HS-5 (cell line): ENCODE data around the gene IFRD1.
"Not testable (repeated sequence)": the region's sequence is repeated elsewhere in the genome, so short reads cannot be mapped to it uniquely, and the experiment has no call there.

Experiments used
- DNase-seq: peaks from one replicate; pipeline ENCODE4 v3.0.0-alpha.2; 2012; ENCODE audit warnings: low read depth

IFRD1 gene

DNA sequence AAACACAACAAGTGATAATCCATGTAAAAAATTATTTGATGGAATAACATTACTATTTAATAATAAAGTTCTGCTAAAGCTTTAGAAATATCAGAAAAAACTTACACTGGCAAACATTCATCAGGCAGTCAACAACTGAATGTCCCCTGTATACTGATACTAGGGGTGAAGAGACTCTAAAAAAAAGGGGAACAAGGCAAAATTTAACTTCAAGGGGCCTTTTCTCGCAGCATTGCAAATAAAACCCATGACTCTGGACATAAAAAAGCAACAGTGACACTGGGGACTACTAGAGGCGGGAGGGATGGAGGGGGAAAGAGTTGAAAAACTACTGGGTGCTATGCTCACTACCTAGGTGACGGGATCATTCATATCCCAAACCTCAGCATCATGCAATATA lies 5.8 kb upstream of the IFRD1 start:
- DNase-seq, result no peak

DNA sequence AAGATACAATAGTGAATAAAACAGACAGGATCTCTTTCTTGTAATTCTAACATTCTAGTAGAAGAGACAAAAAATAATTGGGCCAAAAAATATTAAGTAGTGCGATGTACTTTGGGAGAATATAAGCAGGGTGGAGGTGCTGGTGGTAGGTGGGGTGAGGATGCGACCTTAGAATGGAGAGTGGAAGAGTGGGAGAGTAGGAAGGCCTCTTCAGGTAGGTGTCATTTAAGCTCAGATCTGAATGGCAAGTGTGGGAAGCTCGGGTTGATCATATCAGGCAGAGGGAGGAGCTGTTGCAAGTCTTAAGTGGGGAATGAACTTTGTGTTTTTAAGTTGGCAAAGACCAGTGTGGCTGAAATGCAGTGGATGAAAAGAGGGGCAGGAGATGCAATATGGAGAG lies 3.8 kb upstream of the IFRD1 start:
- DNase-seq, result no peak

DNA sequence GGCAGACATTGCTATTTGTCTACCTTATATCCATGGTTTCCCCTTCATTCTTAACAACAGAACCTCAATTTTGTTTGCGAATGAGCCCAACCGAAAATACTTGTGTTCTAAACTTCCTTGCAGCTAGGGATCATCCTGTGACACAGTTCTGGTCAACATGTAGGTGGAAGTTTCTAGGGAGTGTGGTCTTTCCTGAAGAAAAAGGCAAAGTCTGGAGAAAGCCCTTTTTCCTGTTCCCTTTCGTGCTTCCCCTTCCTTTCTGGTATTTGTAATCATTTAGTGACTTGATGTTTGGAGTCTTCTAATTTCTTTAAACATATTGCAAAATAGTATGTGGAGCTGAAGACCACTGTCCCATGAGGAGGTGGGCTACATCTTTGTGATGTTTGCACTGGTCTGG lies 2.9 kb upstream of the IFRD1 start:
- no peak for DNase-seq

DNA sequence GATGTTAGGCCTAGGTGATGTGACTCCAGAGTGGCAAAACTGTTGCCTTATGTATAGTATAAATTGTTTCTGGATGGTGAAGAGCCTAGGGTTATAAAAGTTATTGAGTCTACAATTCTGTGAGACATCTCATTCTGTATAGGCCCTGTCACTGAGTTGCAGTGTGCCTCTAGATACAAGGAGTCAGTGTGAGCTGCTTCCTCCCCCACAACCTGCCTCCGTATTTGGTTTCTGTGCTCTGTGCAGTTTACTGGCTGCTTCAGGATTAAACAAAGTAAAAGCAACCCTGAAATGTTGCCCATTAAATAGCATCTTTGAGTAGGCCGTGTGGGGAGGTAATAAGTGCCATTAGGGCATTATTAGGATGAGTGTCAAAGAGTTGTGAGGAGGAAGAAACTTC lies 1.9 kb upstream of the IFRD1 start:
- DNase-seq, result no peak

DNA sequence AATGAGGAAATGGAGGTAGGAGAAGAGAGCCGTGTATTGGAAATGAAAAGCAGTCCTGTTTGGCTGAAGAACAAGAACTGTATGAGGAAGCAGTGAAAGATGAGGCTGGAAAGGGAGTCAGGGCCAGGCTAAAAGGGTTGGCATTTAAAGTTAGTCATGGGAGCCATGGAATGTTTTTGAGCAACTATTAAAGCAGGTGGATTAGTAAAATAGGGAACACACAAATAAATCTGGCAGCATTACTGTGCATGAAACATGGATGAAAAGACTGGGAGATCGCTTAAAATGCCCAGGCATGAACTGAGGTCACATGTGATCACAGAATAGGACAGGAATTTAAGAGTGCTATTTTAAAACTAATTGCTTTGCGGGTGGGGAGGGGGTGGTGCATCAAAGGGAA lies 1.4 kb upstream of the IFRD1 start:
- no peak for DNase-seq

DNA sequence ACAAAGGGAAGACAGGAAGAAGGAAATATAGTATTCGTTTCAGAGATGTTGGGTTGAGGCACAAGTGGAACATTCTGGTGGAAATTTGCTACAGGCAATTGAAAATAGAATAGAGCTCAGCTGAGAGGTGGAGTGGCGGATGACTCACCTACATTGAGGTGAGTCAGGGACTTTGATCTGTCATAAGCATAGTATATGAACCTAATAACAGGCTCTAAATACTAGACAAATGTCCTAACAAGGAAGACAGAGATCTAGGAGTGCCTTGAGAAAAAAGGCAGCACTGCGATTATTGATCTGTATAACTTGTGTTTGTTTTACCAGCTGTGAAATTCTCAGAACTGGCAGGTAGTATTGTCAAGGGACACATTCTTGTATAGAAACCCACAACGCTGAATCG lies 907 bp upstream of the IFRD1 start:
- no peak for DNase-seq

GRCh38 chr7:112450807-112451761 lies 824 bp downstream of the IFRD1 start:
- peak; percentile 80 for DNase-seq

DNA sequence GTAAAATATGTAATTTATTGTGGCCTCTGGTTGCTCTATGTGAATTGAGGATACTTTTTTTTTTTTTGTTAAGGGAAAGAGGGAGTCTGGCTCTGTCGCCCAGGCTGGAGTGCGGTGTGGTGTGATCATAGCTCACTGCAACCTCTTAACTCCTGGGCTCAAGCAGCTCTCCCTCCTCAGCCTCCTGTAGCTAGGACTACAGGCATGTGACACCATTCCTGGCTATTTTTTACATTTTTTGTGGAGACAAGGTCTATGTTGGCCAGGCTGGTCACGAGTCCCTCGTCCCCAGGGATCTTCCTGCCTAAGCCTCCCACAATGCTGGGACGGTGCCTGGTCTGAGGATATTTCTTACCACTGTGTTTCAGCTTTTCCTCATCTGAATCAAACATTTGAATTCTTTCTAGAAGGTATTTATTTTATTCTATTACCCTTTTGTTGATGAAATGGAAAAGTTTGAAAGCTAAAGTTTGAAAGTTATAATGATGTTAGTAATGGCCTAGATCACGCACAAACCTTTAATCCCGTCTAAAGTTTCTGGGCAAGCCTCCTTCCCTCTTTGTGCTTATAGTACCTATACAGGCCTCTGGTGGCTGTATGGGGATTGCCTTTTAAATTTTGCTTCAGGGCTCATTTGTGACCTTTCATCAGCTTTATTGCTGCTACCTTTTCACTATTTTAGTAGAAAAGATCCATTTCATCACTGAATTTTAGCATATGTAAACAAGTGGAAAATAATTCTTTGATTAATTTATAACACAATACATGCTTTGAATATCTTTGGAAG lies 2.0 kb downstream of the IFRD1 start:
- no peak for DNase-seq

DNA sequence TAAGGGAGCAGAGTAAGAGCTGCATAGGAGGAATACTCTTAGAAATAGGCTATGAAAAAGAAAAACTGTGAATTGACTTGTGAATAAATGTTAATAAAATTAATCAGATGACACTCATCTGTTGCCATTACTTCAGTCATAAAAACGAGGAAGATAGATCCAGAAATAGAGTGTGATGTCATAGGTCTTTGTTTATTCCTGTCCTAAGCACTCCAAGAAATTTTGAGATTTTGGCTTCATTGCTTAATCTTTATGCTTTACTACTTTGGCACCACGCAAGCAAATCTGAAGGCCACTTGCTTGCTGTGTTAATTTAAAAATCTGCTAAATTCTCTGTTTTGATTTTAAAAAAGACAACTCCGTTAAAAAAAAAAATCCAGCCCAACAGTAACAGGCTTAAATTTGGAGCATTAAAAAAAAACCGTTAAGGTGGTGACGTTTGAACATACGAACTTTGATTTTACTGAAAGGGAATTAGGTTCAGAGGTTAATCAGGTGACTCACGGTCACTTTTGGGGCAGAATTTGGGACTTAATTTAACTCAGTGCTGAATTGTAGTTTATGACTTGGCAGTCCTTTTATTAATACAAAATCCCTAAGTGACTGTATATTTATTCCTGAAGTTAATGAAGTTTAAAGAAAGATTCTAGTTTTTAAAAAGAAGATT lies 3.4 kb downstream of the IFRD1 start:
- no peak for DNase-seq

DNA sequence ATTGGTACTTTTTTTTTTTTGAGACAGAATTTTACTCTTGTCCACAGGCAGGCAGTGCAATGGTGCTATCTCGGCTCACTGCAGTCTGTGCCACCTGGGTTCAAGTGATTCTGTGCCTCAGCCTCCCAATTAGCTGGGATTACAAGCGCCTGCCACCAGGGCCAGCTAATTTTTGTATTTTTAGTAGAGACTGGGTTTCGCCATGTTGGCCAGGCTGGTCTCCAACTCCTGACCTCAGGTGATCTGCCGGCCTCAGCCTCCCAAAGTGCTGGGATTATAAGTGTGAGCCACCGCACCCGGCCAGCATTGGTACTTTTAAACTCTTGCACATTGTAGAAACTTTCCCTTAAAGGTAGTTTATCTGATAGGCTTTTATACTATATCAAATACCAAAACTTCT lies 3.9 kb downstream of the IFRD1 start:
- DNase-seq, result not testable (repeated sequence)

DNA sequence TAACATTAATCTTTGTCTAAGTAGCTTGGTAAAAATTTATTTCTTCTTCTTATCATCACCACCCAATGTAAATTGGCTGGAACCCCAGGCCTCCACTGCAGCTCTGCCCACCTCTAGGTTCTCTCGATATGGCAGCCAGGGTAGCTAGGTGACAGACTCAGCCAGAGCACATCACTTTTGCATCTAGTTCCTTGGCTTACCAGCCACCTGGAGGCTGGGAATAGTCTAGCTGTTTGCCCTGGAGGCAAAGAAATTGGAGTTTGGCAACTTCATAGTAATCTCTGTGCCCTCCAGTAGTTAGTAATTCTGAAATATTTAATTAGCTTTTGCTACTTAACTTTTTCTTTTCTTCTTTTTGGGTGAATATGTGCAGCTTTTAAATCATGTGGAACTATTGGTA lies 9.4 kb downstream of the IFRD1 start:
- DNase-seq, result no peak

- DNase-seq, result no peak
These were observed 12.0 kb downstream of the IFRD1 start for GRCh38 chr7:112462236-112462635.

GRCh38 chr7:112467867-112468266 lies 17.6 kb downstream of the IFRD1 start:
- no peak for DNase-seq

DNA sequence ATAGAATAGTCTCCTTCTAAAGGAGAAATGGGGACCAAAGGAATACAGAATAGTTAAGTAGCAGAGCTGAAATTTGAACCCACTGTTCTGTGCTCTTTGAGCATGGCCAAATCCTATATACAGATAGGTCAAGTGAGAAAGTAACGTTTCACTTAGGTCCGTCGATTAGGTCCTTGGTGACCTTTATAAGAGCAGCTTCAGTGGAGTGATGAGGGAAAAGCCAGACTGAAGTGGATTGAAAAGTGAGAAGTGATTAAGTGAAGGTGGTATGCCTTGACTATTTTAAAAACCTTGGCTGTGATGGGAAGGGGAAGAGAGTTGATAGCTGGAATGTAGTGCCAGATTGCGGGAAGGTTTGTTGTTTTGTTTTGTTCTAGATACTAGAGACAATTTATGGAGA lies 19.9 kb downstream of the IFRD1 start:
- no peak for DNase-seq

GRCh38 chr7:112476390-112477052 lies 26.3 kb downstream of the IFRD1 start:
- DNase-seq, result no peak

DNA sequence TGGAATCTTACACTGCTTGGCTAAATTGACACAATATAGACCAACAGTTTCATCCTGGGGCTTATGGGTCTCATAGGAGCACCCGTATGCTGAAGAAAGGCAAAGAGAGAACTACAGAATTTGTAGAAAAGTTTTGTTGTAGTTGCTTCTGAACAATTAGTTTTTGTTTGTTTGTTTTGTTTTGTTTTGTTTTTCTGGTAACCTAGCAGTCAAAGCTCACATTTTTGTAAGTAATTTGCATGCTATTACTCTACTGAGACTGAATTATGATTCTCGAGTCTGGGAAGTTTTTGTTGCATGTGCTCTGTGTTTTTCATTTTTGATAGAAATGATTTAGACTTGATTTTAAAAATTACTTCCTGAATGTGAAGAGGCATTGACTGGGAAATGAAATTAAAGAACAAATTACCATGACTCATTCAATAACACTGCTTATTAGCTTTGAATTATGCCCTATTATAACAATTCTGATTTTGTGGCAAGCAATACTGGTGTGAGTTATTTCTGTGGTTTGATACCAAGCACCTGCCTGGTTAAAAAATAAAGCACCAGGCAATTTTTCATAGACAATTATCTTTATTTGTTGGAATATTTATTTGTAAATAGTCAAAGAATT lies 31.0 kb downstream of the IFRD1 start:
- no peak for DNase-seq

GRCh38 chr7:112481833-112482670 lies 31.8 kb downstream of the IFRD1 start:
- peak; percentile 53 for DNase-seq

- DNase-seq, result peak; percentile 51
These were observed 34.5 kb downstream of the IFRD1 start for GRCh38 chr7:112484671-112485167.

DNA sequence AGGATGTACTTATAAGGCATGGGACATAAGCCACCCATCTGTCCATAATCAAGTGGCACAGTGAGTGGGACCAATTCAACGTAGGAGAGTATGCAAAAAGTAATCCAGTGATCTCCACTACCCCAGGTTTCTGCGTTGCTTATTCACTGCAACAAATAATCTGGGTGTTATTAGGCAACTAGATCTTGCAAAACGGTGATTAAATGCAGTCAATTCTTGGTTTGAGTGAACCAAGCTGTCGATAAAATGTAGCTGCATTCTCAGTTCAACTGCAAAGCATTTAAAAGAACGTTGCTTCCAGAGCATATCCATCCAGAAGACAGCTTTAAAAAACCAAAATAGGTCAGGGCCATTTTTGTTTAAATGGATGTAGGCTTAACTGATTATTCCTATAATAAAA lies 35.5 kb downstream of the IFRD1 start:
- no peak for DNase-seq

DNA sequence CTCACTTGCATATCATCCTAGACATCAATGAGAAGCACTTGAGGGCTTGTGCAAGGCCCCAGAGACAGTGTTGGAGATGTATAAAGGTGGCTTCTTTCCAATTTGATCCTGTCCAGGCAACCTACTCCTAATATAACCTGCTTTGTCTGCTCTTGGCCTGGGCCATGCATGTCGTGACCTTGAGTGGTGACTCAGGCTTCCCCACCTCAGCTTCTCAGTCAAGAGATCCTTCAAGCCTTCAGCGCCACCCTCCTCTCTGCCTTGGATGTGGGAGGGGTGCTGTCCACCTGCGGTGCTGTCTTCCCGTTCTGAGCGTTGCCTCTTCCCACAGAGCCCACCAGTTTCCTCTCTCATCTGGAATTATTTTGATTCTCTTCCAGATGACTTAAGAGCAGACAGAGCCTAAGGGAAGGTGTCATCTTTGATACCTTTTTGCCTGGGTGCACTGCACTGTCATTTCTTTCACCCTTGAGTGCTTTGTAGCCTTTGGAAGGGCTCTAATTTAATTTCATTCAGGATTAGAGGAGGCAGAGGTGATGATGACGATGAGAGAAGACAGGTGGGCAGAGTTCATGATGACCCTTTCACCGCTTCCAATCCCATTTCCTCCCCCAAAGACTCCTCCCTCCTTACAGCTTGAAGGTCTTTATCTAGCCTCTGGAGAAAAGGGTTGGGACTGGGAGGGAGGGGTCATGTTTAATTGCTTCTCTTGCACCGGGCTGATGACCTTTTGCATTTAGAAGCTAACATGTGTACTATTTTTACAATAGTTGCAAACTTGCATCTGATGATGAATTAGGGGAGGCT lies 37.4 kb downstream of the IFRD1 start:
- no peak for DNase-seq
